Stimulated activated CD8-positive, alpha-beta memory T cell treated with anti-CD3 and anti-CD28 coated beads, Interleukin-12 subunit alpha, Interleukin-12 subunit beta, amount 100 ng/mL, for 1 hour (primary cell): ENCODE measurements around the gene ATP2A3.

Experiments
- DNase-seq: peaks from one replicate; pipeline ENCODE4 v3.0.0-alpha.2; 2020; ENCODE audit warnings: low read depth

Gene ATP2A3

DNA sequence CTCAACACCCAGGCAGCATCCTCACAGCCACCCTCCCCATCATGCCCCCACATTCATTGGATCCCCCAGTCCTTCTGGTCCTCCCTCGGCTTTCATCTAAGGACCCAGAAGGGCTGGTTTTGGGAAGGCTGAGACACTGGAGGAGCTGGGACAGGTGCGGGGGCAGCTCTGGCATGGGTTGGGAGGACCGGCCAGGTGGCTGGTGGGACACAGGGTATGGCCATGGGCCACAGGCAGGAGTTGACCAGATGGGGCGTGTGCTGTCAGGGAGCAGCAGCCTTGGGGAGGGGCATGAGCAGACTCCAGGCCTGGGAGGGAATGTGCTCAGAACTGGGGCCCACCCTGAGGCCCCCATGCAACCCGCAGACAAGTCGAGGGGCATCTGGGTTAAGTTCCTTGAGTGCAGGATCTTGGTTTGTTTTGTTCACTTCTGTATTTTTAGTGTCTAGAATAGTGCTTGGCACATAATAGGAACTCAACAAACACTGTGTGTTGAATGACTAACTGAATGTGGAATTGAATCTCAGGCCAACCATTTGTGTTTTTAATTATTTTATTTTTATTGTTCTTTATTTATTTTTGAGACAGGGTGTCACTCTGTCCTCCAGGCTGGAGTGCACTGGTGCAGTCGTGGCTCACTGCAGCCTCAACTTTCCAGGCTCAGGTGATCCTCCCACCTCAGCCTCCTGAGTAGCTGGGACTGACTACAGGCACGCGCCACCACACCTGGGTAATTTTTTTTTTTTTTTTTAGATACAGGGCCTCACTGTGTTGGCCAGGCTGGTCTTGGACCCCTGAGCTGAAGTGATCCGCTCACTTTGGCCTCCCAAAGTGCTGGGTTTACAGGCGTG is 53.6 kb downstream of the ATP2A3 start:
- no peak for DNase-seq

DNA sequence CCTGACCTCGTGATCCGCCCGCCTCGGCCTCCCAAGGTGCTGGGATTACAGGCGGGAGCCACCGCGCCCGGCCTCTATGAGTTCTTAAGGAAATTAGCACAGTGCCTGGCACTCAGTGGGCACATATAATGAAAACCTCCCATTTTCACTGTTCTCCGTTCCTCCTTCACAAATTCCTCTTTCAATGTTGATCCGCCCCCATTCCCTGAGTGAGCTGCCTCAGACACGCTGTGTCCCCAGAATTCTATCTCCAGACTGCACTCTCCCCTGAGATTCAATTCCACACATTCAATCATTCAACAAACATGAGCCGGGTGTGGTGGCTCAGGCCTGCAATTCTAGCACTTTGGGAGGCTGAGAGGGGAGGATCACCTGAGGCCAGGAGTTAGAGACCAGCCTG is 55.0 kb downstream of the ATP2A3 start:
- no peak for DNase-seq

DNA sequence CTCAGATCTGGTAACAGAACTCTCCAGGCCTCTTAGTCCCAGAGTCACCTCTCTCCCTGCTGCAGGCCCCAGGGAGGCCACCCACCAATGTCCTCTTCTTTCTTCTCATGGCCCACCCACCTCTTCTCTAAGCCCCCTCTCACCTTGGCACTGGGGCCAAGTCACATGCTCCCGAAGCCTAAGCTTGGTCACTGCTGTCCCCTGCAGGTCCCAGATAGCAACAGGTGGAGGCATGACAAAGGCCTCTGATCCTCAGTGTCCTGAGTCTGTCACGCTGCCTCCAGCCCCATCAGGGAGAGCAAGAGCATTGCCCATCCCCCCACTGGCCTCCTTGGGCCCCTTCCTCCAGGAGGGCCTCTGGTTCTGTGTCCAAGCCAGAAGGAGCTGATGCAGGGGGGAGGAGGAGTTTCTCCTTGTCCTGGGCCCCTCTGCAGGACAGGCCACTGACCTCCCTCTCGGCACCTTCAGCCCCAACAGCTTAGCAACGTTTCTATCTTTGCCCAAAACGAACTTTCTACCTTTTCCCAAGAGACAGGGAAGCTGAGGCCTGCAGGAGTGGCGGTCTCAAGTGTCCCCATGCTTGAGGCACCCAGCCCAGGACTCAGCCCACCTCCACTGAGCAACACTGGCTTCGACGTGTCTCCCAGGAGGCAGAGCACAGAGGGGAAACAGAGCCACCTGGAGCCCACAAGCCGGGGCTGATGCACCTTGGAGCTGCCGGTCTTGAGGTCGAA is 56.6 kb downstream of the ATP2A3 start:
- no peak for DNase-seq

DNA sequence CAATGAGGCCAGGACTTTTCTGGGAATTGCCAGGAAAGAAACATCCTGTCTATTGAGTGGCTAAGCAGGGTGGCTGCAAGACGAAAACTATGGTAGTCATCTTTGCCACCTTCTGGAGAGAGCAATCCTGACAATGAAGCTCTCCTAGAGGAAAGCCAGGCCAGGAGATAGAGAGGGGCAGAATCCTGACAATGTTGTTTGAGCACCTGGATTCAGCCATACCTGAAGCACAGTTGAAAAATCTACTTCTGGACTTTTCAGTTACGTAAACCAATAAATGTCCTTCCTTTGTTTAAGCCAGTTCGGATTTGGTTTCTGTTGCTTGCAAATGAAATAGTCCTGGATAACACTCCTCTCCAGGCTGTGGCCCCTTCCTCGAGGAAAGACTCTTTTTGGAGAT is 57.4 kb downstream of the ATP2A3 start:
- DNase-seq: no peak

DNA sequence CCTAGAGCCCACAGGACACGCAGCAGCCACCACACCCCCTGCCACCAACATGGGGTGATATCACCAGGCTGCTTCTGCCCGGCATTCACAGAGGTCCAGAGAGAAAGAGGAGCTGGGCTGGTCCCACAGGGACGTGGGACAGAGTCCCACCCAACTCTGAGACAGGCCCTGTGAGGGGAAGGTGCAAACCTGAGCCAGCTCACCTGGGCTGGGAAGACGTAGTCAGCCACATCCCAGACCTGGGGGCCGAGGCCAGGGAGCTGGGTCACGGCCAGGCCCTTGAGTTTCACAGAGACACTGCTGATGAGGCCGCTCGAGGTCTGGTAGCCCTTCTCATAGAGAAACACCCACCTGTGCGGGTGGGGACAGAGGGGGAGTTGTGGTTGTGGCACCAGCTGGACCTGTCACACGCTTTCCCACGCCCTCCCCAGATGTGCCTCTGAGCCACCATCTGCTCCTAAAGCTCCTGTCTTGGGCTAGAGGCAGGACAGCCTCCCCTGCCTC is 59.2 kb downstream of the ATP2A3 start:
- DNase-seq: no peak

DNA sequence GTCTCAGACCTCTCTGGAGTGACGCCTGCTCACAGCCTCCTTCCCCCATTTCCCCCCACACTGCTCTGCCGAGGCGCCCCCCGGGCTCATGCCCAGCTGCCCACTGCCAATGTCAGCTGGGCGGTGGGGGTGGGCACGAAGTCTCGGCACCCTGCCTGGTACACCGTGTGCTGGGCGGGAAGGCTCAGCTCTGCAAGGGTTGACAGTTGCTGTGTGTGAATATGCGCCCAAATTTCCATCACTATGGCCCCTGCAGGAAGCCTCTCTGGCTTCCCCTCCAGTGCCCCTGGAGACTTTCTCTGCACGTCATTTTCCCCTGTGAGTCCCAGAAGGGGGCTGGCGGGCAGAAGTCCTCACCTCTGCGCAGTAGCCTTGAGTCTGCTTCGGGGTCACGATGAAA is 59.7 kb downstream of the ATP2A3 start:
- no peak for DNase-seq

DNA sequence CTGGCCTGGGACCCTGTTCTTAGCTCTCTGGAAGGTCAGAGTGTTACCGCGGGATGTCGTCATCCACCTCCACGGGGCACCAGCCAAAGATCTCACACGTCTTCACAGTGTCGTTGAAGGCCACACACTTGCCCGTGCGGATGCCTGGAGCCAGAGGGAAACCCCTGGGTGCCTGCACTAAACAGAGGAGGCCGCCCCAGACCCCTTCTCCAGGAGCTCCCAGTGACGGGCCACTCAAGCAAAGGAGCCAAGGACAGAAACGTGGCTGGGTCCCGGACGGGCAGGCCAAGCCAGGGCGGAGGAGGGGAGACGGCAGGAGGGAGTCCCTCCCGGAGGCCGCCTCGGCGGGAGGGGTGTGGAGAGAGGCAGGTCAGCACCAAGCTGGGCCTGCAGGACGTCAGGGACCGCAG is 60.4 kb downstream of the ATP2A3 start:
- DNase-seq: no peak

DNA sequence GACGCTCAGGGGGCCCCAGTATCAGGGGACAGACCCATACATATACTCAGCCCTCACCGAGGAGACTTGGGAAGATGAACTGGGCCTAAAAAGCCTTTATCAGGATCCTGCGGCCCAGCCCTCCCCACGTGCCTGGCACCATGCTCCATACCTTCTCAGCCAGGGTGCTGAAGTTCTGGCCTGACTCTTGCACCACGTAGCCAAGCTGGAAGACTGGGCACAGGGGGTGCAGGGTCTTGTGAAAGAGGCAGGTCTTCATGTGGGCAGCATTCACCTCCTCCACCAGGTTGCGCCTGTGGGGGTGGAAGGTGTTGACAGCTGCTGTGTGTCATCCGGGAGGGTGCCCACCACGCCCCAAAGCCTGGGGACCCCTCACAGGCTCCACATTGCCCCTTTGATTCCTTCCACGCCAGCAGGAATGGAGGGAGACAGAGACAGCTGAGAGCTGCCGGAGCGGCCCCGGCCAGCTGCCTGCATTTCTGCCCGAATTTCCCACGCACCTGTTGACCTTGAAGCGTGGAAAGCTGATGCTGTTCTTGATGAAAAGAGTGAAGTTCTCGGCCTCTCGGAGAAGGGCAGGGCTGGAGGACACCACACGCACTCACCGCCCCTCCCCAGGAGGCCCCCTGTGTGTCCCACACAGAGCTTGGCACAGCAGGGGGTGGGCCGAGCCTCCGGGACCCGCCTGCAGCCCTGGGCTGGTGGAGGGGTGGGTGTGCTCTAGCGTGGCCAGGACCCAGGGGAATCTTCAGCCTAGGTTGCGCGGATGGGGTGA is 61.0 kb downstream of the ATP2A3 start:
- no peak for DNase-seq

DNA sequence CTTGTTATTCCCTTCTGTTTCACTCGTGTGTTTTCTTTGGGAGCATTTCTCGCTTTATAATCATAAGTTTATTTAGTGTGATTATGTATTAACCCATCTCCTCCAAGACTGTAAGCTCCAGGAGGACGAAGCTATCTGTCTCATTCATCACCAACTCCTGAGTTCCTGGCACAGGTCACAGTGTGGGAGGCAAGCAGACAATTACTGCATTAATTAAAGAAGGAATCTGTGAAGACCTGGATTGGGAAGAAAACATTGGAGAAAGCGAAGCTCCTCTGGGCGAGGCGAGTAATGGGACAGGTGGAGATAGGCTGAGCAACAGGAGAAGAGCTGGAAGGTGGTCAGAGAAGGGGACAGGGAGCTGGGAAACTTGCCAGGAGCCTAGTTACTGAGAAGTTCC is 63.6 kb downstream of the ATP2A3 start:
- no peak for DNase-seq

DNA sequence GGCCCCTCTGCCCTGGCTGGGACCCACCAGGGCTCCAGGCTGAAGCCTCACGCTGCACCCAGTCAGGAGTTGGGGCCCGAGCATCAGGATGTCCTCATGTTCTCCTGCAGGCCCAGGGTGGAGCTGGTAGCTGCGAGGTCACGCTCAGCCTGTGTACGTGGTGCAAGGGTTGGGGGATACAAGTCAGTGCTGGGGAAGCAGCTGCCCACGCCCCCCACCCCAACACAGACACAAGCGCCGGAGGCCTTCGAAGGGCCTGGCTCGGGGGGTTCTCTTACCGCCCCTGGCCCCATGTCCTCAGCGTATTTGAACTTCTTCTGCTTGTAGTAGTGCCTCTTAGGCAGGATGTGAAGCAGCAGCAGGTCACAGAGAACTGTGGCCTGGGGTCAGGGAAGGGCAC is 66.5 kb downstream of the ATP2A3 start:
- no peak for DNase-seq

DNA sequence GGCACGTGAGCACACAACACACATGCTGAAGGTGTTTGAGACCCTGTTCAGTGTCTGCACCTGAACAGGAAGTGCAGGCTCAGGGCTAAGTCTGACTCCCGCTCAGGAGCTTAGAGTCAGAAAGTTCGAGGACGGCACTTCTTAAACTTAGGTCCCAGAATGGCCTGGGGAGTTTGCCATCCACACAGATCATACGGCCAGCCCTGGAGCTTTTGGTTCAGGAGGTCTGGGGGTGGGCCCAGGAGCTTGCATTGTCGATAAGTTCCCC is 67.3 kb downstream of the ATP2A3 start:
- DNase-seq: no peak

DNA sequence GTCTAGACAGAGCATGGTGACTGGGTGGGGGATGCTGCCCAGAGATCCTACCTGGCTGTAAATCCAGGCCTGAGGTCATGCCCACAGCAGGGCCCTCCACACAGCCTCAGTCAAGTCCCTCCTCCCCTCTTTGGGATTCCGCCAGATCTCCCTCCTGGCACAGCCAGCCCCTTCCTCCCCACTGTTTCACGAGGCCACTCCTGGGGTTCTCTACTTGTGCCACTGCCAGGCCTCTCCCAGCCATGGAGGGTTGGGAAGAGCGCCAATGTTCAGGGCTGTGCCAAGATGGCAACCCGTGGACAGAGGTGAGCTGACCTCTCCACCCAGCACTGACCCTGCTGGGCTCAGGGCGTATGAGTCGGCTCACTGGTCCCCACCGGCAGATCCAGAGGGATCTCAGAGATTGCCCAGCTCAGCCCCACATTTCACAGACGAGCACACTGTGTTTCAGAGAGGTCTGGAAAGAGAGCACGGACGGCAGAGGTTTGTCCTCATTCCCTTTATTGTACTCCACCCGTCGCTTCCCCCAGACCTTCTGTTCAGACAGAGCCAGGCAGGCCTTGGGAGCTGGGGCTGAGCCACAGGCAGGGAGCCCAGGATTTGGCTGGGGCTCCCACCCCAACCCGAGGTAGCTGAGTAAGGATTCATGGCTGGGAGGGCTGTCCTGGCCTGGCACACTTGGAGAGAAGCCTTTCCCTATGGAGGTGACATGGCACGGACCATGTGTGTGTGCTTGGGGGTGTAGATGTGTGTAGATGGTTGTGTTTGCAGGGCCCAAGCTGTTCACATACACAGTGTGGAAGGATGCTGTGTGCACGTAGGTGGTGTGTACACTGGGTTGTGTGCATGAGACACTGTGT is 67.9 kb downstream of the ATP2A3 start:
- no peak for DNase-seq

DNA sequence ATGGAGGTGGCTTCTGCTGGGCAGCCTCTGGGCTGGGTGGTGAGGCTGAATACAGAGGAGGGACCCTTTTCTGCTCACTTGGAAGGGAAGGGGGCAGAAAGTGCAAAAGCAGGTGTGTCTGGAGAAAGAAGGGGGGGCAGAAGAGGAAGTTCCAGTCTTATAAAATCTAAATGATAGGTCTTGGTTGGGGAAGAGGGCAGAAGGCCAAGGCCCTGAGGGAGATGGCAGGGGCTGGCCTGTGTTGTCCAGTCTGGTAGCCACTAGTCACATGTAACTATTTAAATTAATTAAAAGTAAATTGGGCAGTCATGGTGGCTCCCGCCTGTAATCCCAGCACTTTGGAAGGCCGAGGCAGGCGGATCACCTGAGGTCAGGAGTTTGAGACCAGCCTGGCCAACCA is 68.9 kb downstream of the ATP2A3 start:
- DNase-seq: no peak

DNA sequence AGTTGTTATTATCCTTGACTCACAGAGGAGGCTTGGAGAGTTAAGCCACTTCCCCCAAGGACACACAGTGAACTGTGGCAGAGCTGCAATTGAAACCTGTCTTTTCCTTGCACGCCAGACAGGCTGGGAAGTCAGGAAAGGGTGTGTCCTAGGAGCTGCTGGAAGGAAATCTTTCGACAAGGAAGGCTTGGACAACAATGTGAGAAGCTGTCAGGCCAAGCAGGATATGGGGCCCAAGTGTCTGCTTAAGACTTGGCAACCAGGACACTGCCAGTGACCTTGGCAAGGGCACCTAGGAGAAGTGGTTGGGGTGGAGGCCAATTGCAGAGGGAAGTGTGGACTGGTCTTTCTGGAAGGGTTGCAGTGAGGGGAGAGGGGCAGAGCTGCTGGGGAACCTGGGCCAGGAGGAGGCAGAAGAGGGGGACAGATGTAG is 69.3 kb downstream of the ATP2A3 start:
- no peak for DNase-seq

DNA sequence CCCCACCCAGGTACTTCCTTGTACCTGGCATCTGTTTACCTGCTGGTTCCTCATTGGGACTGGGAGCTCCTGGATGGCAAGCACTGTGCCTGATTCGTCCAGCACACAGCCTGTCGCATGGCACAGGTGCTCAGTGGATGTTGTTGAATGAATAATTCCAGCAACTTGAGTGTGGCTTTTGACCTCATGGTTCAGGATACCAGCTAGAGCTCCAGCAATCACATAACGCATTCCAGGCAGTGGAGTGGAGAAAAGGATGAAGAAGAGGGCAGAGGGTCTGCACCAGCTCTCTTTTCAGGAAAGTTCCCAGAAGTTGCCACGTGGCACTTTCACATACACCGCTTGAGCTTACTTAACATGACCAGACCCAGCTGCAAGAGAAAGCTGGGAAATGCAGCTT is 70.0 kb downstream of the ATP2A3 start:
- DNase-seq: no peak

DNA sequence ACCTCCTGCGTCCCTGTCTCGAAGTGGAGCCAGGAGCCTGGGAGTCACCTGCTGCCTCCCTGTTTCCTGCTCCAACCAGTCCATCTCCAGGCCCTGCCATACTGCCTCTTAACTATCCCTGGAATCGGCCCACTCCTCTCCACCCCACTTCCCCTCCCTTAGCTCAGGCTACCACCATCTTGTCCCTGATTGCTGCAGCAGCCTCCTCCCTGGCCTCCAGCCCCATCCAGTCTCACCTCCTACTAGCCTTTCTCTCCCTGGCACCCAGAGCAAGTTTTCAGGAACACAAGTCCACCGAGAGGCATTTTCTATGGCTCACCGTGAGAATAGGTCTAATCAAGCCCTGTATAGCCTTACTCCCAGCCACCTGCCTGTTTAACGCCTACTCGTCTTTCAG is 70.5 kb downstream of the ATP2A3 start:
- DNase-seq: no peak

DNA sequence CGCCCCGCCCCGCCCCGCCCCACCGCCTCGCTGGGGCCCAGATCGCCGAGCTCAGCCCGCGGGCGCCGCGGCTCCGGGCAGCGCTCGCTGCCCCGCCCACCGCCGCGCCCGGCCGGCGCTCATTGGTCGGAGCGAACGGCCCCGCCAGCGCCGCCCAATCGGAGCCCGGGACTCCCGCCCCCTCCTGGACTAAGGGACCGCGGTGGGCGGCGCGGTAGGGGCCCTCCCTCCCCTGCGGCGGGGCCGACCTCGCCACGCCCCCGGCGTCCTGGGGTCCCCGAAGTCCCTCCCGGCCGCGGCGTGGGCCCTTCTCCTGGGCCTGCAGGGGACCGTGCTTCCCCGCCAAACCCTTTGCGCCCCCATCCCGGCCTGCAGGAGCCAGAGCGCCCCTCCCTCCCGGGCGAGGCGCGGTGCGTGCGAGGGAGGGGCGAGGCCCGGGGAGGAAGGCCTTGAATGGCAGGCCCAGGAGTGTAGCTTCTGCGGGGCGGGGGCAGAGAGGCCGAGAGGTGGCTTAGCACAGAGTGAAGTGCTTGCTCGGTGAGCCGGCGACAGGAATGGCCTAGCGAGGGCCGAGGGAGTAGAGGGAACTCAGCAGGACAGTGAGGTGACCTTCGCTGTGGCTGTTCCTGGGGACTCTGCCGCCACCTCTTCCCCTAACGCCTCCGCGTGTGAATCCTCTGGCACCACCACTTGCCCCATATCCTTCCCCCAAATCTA is 71.1 kb downstream of the ATP2A3 start, which contains the start of gene CAMKK1:
TSS of gene CAMKK1 (minus strand) at position 51 of the 717 bp plus-strand sequence. CDS start 7,366 bp downstream, outside the sequence.
- DNase-seq: peak; percentile 73

DNA sequence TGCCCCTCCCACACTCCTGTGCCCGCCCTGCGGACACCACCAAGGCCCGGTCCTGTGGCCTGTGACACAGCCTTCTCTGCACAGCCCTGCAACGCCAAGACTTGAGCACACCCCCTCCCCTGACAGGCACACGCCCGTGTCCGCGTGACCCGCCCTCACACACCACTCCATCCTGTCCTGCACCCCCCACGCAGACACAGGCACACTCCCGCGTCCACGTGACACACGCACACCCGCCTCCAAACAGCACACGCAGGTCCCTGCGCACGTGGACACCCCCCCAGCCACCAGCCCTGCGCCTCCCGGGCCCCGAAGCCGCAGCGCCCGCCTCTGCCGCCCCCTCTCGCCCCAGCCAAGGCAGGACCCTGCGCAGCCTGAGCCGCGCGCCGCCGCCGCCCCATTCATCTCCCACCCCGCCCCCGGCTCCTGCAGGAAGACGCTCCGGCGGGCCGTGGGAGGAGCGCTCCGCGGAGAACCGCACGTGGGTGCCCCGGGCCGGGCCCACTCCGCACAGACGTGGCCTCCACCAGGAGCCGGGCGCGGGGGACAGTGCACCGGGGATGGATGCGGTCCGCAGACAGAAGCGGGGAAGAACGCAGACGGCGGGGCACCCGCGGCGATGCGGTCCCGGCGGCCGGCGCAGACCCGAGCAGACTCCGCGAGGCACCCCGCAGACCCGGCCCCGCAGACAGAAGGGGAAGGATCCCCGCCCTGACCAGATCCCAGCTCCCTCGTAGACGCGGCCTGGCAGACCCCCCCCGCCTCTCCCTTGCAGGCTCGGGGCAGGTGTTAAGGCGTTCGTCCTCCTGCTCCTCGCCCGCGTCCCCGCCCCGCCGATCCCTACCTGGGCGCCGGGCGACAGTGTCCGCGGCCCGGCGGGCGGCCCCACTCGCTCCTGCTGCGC is 71.9 kb downstream of the ATP2A3 start:
- peak; percentile 50 for DNase-seq

DNA sequence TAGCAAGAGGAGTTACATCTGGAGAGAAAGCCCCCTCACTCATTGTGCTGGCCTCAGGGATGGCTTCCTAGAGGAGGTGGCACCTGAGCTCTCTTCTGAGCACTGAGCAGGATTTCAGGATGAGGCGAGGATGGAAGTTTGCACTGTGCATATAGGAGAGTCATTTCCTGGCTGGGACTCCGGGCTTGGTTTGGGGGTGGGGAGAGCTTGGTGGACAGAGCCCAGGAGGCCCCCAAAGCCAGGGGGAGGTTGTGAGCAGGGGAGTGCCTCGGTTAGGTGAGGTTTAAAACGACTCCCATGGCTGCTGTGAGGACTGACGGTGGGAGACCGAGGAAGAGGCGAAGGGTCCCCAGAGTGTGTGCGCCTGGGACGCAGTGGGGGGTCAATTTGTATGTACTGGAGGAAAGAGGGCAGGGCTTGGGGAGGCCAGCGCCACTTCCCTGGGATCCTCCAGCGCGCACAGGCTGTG is 72.6 kb downstream of the ATP2A3 start:
- DNase-seq: no peak

DNA sequence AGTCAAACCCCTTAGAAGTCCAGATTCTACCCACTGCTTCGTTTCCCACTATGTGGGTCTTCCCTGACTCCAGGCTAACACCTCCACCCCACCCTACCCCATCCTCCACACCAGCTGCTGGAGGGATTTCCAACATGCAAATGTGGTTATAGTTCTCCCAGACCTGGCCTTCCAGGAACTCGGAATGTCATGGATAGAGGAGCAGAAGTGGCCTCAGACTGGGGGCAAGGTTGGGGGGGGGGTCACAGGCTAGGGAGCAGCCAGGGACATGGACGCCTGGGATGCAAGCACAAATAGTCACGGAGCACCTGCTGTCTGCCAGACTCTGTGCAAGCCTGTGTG is 73.4 kb downstream of the ATP2A3 start:
- DNase-seq: no peak
